Measurements from ENCODE around the gene ANKS6. TPM values are rescaled to one million over a fixed set of nuclear protein-coding genes. Genes with fewer than 3 reads are reported as not detected.
A peak's percentile ranks its signal among the peaks of the same experiment; 100 is the strongest.

ANKS6 gene
- 10 to 100 TPM; 11.8 to 29.3 (median 18.6) TPM for total RNA-seq
- polyA plus RNA-seq, result 10 to 100 TPM in 1 of 2 donors, 1 to 10 TPM in 1; 7.4 to 12.9 TPM
- long read RNA-seq, donor 1, partial matches to known transcripts, result 5 of 9 reads
- long read RNA-seq, donor 1, other reads (novel, unspliced or antisense), result 4 of 9 reads
- long read RNA-seq, donor 2, result 0 reads
- long read RNA-seq, donor 3, full-length matches to known transcripts, result 4 of 79 reads
- long read RNA-seq, donor 3, partial matches to known transcripts, result 23 of 79 reads
- long read RNA-seq, donor 3, other reads (novel, unspliced or antisense), result 52 of 79 reads

GRCh38 chr9:98796364-98797101 is at the start of gene ANKS6:
ANKS6 (minus strand) TSS chr9:98796555; CDS start chr9:98796491, 64 bp downstream.
- intact Hi-C loops (cut with DNase I), result no loop called here
- TF ChIP-seq EP300 (IDR thresholded peaks at IDR 0.05), result no peak
- peak in 2 of 3 donors; percentile 71 to 75 for TF ChIP-seq CTCF (IDR thresholded peaks at IDR 0.05)
- peak; percentile 38 for TF ChIP-seq POLR2A (IDR thresholded peaks at IDR 0.05)
- peaks cover 3% of the 10 kb centered on the region for H3K4me1 ChIP-seq (ENCODE audit: insufficient read depth)
- no peaks in the 10 kb centered on the region for H3K27me3 ChIP-seq
- no peaks in the 10 kb centered on the region for H3K36me3 ChIP-seq
- H3K4me3 ChIP-seq, result peak within 1 kb of the TSS; percentile 51
- peak; percentile 78 to 91 (median 89) for DNase-seq
- 3 to 11% (median 6%) methylated on average over 23 to 85 of the region's 86 CpGs for WGBS, 3 donors
- H3K27ac ChIP-seq, result peak within 1 kb of the TSS; percentile 53 to 59
- H3K9me3 ChIP-seq, result no peaks in the 10 kb centered on the region

- no peak for DNase-seq
- Histone ChIP-seq H3K9me3 (no peaks in the 10 kb centered on the region), H3K27me3 (no peaks in the 10 kb centered on the region), H3K36me3 (no peaks in the 10 kb centered on the region), H3K4me3 (no peak overlapping the region), H3K27ac (no peak overlapping the region), H3K4me1 (ENCODE audit: insufficient read depth) (no peaks in the 10 kb centered on the region)
- intact Hi-C loops (cut with DNase I), result loop anchor here in 2 of 4 donors (5.0 to 10.0 kb wide), 2 partner anchors 299 to 1611 kb away; no protein-coding TSS in a partner anchor
- WGBS, 3 donors, result 78 to 88% (median 86%) methylated on average over 5 of the region's 5 CpGs
- TF ChIP-seq CTCF (IDR thresholded peaks at IDR 0.05), result no peak
- no peak for TF ChIP-seq POLR2A (IDR thresholded peaks at IDR 0.05)
- no peak for TF ChIP-seq EP300 (IDR thresholded peaks at IDR 0.05)
Measured at GRCh38 chr9:98846081-98846480, 49.7 kb upstream of the ANKS6 start.

- Histone ChIP-seq H3K4me3 (no peak overlapping the region), H3K9me3 (no peaks in the 10 kb centered on the region), H3K4me1 (ENCODE audit: insufficient read depth) (no peaks in the 10 kb centered on the region), H3K27ac (no peak overlapping the region), H3K36me3 (no peaks in the 10 kb centered on the region), H3K27me3 (no peaks in the 10 kb centered on the region)
- 78 to 80% (median 80%) methylated on average over 7 of the region's 7 CpGs for WGBS, 3 donors
- TF ChIP-seq EP300 (IDR thresholded peaks at IDR 0.05) (no peak), POLR2A (IDR thresholded peaks at IDR 0.05) (no peak), CTCF (IDR thresholded peaks at IDR 0.05) (no peak)
- no peak for DNase-seq
- intact Hi-C loops (cut with DNase I), result loop anchor here in 1 of 4 donors (10.0 kb wide), 1 partner anchor 302 kb away; no protein-coding TSS in a partner anchor
Measured at GRCh38 chr9:98842510-98842909, 46.2 kb upstream of the ANKS6 start.

GRCh38 chr9:98839724-98840123 is 43.4 kb upstream of the ANKS6 start:
- intact Hi-C loops (cut with DNase I), result loop anchor here in 1 of 4 donors (10.0 kb wide), 1 partner anchor 305 kb away; no protein-coding TSS in a partner anchor
- Histone ChIP-seq H3K36me3 (no peaks in the 10 kb centered on the region), H3K4me1 (ENCODE audit: insufficient read depth) (no peaks in the 10 kb centered on the region), H3K27me3 (no peaks in the 10 kb centered on the region), H3K9me3 (no peaks in the 10 kb centered on the region), H3K4me3 (no peak overlapping the region), H3K27ac (no peak overlapping the region)
- TF ChIP-seq CTCF (IDR thresholded peaks at IDR 0.05) (no peak), POLR2A (IDR thresholded peaks at IDR 0.05) (no peak), EP300 (IDR thresholded peaks at IDR 0.05) (no peak)
- WGBS, 3 donors, result 81 to 91% (median 84%) methylated on average over 4 of the region's 4 CpGs
- no peak for DNase-seq
